HCEC 1CT (cell line): ENCODE results near the gene HSFX2.
A peak's percentile ranks its signal among the peaks of the same experiment; 100 is the strongest.
"Not testable (repeated sequence)": the region's sequence is repeated elsewhere in the genome, so short reads cannot be mapped to it uniquely, and the experiment has no call there.

Source experiments
- DNase-seq: peaks from one replicate; pipeline ENCODE4 v3.0.0-alpha.2; 2017

Gene HSFX2

DNA sequence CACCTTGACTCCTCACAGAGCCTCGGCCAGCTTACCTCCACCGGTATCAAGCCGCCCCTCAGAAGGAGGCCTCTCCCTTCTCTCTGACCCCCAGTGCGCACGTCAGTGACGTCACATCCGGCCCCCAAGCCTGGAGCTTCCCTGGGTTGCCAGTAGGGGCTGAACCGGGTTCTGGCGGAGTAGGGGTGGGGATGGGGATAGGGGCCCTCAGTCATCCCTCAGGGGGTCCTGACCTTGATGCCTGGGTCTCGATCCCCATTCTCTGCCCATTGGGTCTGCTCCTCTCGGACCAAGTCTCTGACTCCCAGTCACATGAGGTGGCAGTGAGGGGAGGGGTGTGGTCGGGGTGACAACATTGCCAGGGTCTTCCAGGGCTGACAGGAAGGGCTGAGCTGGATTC lies 7.8 kb downstream of the HSFX2 start, which contains the start of gene MAGEA9B:
Gene MAGEA9B, minus strand, starts transcription at position 101 of the 400 bp plus-strand sequence. CDS start 4,280 bp downstream, outside the sequence.
- DNase-seq: not testable (repeated sequence)

DNA sequence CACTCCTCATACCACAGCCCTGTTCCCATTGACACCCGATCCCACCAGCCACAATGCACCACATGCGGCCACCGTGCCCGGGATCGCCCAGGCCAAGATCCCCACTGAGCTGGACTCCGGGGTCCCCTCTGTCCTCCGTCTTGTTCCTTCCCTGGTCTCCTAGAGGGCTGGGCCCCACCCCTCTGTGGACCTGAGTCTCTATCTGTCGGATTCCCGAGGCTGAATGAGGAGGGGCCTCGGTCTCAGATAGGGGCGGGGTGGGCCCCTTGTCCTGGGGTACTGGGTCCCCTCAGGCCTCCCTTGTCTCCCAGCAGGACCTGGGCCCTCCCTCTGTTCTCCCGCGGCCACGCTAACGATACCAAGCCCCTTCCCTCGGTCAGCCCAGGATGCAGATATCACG lies 9.5 kb downstream of the HSFX2 start:
- DNase-seq: not testable (repeated sequence)

DNA sequence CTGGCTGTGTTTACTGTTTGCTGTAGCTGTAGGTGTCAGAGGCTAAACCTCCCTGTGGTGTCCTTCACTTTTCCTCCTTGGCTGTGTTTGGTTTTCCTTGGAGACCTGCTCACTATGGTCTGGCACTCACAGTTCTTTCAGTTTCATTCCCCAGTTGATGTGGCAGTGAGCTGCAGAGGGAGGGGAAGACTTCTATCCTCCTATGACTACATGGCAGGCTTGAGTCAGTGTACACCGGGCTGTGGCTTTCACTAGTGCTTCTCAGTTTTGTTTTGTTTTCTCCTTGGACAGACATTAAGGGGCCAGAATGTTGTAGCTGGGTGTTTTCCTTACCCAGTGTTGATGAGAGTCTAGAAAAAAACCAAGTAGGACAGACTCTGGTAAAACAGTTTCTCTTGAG lies 21.7 kb downstream of the HSFX2 start:
- not testable (repeated sequence) for DNase-seq

DNA sequence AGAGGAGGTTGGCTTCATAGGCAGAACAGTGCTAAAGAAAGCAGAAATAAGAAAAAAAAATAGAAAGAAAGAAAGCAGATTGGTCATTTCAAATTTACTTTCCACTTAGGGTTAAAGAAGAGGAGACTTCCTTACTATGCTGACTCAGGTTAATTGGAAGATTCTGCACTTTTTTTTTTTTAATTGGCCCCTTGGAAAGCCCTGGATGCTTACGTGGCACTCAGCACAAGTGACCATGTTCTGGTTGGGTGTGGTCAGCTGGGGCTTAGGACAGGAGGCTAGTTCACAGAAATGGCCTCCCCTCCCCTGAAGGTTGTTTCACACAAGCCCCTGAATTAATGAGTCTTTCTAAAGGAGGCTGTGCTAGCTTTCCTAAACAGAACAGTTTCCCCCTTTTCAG lies 22.4 kb downstream of the HSFX2 start:
- DNase-seq: no peak

DNA sequence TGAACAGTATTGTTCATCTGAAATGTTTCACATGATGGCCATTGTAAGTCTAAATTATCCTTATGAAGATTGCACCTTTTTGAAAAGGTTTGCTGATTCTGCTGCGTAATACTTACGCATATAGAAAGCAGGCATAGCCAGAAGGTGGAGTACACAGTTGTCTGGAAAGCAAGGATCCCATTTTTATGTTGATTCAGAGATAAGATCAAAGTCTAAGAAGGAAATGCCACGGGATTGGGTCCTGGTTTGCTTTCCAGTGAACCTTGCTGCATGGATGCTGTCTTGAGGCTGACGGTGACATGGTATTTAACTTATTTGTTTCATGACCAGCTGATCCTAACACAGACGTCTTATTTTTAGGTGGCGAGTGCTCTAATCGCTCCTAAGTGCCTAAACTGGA lies 23.3 kb downstream of the HSFX2 start:
- DNase-seq: no peak

DNA sequence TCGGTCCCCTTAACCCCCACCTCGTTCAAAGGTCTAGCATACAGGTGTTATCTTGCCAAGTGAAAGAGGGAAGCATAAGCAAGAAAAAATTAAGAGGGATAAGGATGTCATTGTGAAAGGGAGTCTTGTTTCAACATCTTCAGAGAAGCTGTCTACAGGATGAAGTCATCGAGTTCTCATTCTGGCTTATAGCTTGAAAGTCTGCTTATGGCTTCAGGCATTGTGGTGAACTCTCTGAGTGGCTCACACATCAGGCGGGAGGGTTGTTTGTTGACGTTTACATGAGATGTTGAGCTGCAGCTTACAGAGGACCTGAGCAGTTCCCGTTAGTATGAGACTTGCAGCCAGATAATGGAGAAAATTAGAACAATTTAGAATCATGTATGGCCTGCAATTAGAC lies 24.4 kb downstream of the HSFX2 start:
- DNase-seq: peak; percentile 37

DNA sequence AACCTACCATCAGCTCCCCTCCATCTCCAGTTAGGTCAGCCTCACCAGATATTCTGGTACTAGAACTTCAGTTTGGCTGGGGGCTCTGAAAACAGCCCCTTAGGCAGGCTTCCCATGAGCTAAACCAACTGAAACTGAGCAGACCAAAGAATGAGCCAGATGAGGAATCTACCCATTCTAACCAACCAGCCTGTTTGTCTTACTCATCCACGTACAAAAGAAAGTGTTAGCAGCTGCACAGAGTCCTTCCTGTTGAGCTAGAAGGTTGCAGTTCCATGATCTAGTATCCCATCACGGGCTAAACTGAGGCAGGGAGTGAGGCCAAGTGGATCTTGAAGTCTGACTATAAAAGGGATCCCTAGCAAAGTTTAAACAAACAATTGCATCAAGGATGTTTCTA lies 25.3 kb downstream of the HSFX2 start:
- no peak for DNase-seq

DNA sequence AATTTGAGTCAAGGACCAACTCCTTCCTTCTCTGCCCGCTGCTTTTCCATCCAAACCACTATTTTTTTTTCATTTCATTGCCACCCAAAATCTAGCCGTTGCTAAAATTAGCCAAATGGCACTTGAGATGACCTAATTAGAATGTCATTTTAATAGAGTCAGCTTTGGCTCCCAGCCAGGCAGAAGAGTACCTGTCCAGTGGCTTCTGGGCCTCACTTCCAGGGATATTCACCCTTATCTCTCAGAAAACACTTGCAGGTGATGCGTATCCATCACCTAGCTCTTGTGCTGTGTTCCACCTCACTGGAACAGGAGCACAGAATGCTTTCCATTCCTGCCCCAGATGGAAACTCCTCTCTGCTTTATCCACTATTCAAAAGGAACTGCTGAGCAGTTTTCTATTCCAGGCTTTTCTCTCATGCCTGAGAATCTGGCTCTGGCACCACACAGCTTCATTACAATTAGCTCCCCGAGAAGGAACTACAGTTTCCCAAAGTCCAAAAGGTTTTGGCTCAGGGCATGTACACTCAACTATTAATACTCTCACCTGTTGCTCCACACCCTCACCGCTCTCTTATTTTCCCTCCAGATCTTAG lies 26.3 kb downstream of the HSFX2 start:
- DNase-seq: no peak

DNA sequence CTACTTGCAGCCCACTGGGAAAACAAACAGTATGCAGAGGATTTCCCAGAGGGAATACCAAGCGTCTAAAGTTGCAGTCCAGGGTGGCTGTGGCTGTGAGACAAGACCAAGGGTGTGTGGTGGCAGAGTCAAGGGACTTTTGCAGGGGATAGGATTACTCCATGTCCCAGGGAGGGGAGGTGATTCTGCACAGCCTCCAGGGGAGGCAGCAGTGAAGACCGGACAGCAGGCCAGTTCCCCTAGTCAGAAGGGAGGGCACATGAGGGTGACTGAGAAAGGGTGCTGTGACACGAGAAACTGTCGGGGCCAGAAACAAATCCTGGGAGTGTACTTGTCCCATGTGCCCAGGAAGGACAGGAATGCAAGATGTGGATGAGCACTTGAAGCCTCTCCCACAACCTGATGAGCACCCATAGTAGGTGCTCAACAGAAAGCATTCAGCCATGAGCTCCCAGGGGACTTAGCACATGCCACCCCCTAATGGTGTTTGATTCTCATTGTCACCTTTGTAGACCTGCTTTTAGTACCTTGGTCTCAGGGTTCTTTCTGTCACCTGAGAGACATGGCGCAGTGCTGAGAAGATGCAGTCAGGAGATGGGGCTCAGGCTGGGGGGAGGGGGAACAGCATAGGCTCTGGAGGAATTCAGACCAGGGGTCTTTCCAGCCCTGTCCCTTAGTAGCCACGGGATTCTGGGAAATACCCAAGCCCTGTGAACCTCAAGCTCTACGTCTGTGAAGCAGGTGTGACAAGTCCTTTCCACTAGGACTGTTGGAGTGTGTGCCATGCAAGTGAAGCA lies 27.3 kb downstream of the HSFX2 start:
- DNase-seq: no peak

DNA sequence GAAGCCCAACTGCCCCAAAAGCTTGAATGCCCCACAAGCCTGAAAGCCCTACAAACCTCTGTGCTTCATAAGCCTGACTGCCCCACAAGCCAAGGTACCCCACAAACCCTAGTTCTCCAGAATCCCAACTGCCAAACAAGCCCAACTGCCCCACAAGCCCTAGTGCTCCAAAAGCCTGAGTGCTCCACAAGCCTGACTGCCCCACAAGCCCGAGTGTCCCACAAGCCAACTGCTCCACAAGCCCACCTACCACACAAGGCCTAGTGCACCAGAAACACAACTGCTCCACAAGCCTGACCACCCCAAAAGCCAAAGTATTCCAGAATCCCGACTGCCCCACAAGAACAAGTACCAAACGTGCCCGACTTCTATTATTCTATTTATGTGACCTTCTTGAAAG lies 31.8 kb downstream of the HSFX2 start:
- DNase-seq: no peak

DNA sequence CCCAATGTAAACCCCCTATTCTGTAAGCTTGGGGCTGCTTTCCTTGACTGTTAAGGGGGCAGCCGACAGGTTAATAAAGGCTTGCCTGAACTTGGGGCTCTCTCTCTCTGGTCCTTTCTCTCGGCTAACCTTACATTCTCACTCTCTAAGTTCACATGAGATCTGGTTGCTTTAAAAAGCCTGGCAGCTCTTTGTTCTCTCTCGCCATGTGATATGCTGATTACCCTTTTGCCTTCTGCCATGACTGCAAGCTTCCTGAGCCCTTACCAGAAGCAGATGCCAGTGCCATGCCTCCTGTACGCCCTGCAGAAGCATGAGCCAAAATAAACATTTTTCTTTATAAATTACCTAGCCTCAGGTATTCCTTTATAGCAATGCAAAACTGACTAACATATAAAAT lies 39.9 kb downstream of the HSFX2 start:
- not testable (repeated sequence) for DNase-seq

DNA sequence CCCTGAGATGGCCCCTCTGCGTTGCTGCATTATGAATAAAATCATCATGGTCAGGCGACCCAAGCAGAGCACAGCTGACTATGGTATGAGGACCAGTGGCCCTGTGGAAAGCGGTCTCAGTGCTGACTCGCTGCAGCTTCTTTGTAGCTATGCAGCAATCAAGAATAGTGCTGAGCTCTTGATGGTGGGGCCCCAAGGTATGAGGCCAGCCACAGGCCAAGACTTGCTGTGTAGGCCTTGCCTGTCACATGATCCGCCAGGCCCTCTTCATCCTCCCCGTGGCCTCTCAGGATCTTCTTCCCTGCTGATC lies 43.2 kb downstream of the HSFX2 start:
- not testable (repeated sequence) for DNase-seq

DNA sequence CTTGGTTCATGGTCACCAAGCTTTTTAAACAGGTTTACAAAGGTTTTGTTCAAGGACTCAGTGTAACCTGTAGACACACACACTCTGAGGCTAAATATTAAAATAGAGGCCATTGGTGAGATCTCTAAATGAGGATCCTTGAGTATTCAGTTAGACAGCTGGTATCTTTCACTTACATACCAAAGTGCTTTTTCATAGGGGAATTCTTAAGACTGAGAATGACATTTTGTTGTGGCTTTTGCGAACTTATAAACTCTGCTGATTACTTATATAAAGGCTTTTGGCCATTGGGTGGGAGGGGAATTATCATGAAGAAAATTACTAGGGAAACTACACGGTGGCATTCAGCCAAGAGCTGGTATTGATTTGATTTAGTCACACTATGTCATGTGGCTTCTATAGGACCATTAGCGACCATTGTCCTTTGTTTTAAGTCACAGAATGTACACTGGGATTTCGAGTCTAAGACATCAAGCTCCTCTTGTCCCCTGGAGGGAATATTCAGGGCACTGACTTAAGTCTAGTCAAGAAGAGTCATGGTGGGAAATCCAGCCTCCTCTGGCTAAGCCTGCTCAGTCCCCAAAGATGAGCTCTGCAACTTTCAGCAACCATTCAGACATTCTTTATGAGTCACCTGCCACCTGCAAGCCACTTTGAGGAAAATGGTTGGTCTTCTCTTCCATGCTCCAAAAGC lies 43.7 kb downstream of the HSFX2 start:
- DNase-seq: not testable (repeated sequence)

DNA sequence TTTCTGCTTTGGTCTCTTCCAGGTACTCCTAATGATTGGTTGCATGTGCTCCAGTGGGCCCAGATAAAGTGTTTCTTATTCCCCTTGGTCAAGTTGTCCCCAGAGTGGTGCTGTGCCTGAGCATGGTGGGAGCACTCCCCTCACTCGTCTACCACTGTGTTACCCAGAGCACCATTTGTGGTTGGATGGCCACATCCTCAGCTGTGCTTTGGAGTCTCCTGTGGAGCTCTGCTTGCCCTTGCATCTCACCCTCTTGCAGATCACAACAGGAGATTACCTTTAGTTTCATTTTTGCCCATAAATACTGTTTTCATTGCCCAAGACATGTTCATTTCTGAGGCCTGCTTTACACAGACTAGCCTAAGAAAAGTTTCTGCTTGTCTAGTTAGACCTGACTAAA lies 44.7 kb downstream of the HSFX2 start:
- DNase-seq: not testable (repeated sequence)

DNA sequence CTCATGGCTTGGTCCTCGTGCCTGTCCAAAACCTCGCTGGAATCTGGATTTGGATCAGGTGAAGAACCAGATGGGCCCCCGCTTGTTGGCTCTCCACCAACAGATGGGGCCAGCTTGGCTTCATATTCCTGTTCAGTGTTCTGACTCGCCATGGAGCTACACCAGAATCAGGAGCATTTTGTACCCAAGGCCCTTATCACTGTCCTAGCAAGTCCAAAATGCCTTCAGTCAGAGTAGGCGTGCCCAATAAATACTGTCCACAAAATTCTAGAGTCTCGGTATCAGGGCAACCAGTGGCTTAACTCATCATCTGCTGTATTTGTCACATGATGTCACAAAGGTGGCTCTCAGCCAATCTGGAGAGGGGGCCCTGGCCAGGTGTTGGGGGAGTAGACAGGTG lies 45.4 kb downstream of the HSFX2 start, which contains the start of gene HSFX3:
Gene HSFX3, minus strand, starts transcription at position 224 of the 400 bp plus-strand sequence. Its CDS starts 72 bp downstream, at position 152.
- not testable (repeated sequence) for DNase-seq

DNA sequence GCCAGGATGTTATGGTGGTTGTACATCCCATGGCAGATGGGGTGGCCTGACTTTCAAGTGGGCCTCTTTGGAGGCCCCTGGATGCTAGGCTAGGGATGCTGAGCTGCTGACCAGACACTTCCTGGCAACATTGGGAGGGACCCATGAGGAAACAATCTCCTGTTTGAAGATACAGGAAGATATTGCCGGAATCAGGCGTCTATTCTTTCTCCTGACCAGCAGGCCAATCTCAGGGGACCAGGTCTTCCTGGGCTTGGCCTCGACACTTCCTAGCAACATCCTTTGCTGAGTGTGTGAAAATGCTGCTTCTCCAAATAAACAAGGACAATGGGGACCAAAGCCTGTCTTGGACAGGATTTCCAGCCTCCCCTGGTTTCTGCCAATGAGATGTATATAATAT lies 47.3 kb downstream of the HSFX2 start:
- not testable (repeated sequence) for DNase-seq

DNA sequence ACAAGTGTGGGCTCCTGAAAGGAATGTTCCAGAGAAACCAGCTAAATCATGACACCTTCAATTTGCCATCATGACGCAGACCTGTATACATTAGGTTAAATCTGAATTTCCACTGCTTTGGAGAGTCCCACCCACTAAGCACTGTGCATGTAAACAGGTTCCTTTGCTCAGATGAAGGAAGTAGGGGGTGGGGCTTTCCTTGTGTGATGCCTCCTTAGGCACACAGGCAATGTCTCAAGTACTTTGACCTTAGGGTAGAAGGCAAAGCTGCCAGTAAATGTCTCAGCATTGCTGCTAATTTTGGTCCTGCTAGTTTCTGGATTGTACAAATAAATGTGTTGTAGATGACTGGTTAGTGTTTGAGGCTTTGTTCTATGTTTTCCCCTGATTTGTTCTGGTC lies 48.2 kb downstream of the HSFX2 start:
- not testable (repeated sequence) for DNase-seq

DNA sequence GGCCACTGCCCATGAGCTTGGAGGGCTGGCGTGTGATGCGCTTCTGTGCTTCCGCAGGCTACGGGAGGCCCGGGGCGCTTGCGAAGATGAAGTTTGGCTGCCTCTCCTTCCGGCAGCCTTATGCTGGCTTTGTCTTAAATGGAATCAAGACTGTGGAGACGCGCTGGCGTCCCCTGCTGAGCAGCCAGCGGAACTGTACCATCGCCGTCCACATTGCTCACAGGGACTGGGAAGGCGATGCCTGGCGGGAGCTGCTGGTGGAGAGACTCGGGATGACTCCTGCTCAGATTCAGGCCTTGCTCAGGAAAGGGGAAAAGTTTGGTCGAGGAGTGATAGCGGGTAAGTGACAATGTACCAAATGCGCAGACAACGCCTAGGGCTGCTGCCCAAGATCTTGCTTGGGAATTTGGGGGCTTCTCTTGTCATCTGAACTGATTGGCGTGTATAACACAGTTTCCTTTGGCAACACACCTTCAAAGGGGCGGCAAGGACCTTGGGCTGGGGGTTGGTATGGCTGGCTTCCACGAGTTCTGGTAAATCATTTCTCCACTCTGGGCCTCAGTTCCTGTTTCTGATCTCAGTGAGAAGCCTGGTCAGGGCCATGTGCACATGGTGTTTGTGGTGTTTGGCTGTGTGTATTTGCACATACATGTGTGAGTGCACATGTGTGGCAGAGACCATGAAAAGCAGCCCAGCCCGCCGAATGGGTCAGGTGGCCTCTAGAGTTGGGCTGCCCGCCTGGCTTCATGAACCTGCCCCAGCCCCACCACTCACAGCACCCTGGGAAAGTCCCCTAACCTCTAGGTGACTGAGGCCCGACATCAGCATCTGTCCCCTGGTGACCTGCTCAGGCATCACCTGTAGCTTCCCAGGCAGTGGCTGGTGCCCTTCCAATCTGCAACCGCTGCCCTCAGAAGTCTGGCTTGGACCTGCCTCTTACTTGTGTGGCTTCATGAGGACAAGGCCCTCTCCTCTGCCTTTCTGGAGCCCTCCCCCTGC lies 49.3 kb downstream of the HSFX2 start:
- DNase-seq: not testable (repeated sequence)
